Suprapubic skin (tissue), 4 donors: ENCODE results near the gene MAP7. TPM values are rescaled to one million over a fixed set of nuclear protein-coding genes. Genes with fewer than 3 reads are reported as not detected.
"Not testable (repeated sequence)": the region's sequence is repeated elsewhere in the genome, so short reads cannot be mapped to it uniquely, and the experiment has no call there.

Experiments
- DNase-seq, 2 donors: peaks; one replicate each; pipeline ENCODE4 v3.0.0-alpha.2; 2019; ENCODE audit warnings: low spot score in 2 of 2
- H3K27ac ChIP-seq: fragments of 200-600 bp; sonication (generic); one replicate; pipeline ENCODE4 v1.5.1; 2019
- H3K27me3 ChIP-seq: fragments of 200-600 bp; sonication (generic); one replicate; pipeline ENCODE4 v1.5.1; 2019
- H3K36me3 ChIP-seq: fragments of 200-600 bp; sonication (generic); one replicate; pipeline ENCODE4 v1.5.1; 2019
- H3K4me1 ChIP-seq: fragments of 200-600 bp; sonication (generic); one replicate; pipeline ENCODE4 v1.5.1; 2019
- H3K4me3 ChIP-seq: fragments of 200-600 bp; sonication (generic); one replicate; pipeline ENCODE4 v1.5.1; 2019; ENCODE audit warnings: mild to moderate bottlenecking
- H3K9me3 ChIP-seq: fragments of 200-600 bp; sonication (generic); one replicate; pipeline ENCODE4 v1.5.1; 2019
- CTCF ChIP-seq, 2 donors: fragments of 200-600 bp in 1 of 2; fragments of 450-650 bp in 1 of 2; sonication (generic) in 1 of 2; IDR thresholded peaks; one replicate each; pipeline ENCODE4 v1.5.1; 2016 to 2019; ENCODE audit warnings: antibody characterized with exemption in 2 of 2, mild to moderate bottlenecking in 1 of 2, moderate library complexity in 1 of 2
- EP300 ChIP-seq: sonication (generic); formaldehyde crosslinking; IDR thresholded peaks from one replicate; pipeline ENCODE4 v1.6.1; 2017; ENCODE audit warnings: antibody characterized with exemption
- POLR2A ChIP-seq, 2 donors: fragments of 450-650 bp; IDR thresholded peaks; one replicate each; pipeline ENCODE4 v1.6.1; 2017; ENCODE audit warnings: antibody characterized with exemption in 2 of 2, mild to moderate bottlenecking in 2 of 2, moderate library complexity in 2 of 2
- POLR2AphosphoS5 ChIP-seq, 3 donors: sonication (generic); formaldehyde crosslinking; IDR thresholded peaks; one replicate each; pipeline ENCODE4 v1.6.1; 2017; ENCODE audit warnings: antibody characterized with exemption in 3 of 3
- WGBS: methylation state at CpG from one replicate; pipeline ENCODE4 v1.1.5; 2018; 5-methylcytosine and 5-hydroxymethylcytosine counted together
- total RNA-seq, 4 donors: library from RNA; depleted of rRNA; stranded (reverse); fragments of >200 nt; gene quantifications; one replicate each; pipeline ENCODE4 v1.1.0, GENCODE V29; 2016

Gene MAP7
- total RNA-seq, 4 donors from 2014 or later = 25.9 to 41.0 (median 28.8) TPM

DNA sequence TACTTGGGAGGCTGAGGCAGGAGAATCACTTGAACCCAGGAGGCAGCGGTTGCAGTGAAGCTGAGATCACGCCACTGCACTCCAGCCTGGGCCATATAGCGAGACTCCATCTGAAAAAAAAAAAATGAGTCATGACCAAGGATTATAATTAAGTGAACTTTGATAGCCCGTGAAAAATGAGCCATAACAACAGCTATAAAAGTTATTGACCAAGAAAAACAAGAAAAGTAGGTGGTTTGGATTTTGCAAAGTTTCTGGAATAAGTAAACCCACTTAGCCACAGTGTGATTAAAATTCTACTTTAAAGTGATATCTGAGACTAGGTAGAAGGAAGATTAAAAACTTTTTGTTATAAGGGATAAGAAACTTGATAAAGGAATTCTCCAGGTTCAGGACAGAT lies 234.6 kb downstream of the MAP7 start:
- Histone ChIP-seq H3K4me1 (peaks cover 5% of the 10 kb centered on the region), H3K27me3 (no peaks in the 10 kb centered on the region), H3K27ac (no peak overlapping the region), H3K4me3 (no peak overlapping the region), H3K9me3 (no peaks in the 10 kb centered on the region), H3K36me3 (no peaks in the 10 kb centered on the region)
- 85% methylated on average over 4 of the region's 4 CpGs for WGBS
- TF ChIP-seq POLR2AphosphoS5 (IDR thresholded peaks at IDR 0.05) (no peak), POLR2A (IDR thresholded peaks at IDR 0.05) (no peak), CTCF (IDR thresholded peaks at IDR 0.05) (no peak), EP300 (no peak)
- DNase-seq = no peak

DNA sequence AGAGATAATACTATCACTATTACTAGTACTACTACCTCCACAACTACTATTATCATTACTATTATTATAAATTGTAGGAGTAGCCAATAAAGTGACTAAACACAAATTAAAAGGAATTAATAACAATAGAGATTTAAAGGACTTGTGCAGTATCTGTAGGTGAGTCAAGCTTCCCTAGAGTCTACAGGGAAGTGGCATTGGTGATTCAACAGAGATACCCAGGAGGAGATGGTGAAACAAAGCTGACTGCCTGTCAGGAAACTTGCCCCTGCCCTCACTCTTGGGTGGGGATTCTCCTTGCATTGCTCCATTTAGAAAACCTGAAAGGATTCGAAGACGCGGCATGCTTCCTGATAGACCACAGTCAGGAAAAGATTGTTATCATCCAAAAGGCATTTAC lies 237.2 kb downstream of the MAP7 start:
- no peak for DNase-seq
- WGBS = 89% methylated on average over 3 of the region's 3 CpGs
- H3K4me3 ChIP-seq = no peak overlapping the region
- H3K9me3 ChIP-seq = no peaks in the 10 kb centered on the region
- no peaks in the 10 kb centered on the region for H3K36me3 ChIP-seq
- peaks cover 5% of the 10 kb centered on the region for H3K4me1 ChIP-seq
- TF ChIP-seq POLR2AphosphoS5 (IDR thresholded peaks at IDR 0.05) = no peak
- no peak for TF ChIP-seq EP300
- no peak for TF ChIP-seq POLR2A (IDR thresholded peaks at IDR 0.05)
- no peak for TF ChIP-seq CTCF (IDR thresholded peaks at IDR 0.05)
- H3K27ac ChIP-seq = no peak overlapping the region
- H3K27me3 ChIP-seq = no peaks in the 10 kb centered on the region

DNA sequence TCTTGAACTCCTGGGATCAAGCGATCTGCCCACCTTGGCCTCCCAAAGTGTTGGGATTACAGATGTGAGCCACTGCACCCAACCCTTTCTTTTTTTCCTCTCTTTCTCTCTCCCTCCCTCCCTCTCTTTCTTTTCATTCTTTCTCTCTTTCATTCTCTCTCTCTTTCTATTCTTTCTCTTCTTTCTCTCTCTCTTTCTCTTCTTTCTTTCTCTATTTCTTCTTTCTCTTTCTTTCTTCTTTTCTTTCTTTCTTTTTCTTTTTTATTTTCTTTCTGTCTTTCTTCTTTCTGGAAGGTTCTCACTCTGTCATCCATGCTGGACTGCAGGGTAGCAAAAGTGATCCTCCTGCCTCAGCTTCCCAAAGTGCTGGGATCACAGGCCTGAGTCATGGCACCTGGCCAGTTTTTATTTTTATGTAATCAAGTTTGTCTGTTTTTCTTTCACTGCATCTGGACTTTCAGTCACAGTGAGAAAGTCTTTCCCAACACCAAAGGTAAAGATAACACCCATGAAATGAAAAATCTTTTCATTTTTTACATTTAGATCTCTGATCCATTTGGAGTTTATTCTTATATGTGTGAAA lies 240.4 kb downstream of the MAP7 start:
- Histone ChIP-seq H3K36me3 (no peaks in the 10 kb centered on the region), H3K4me3 (no peak overlapping the region), H3K4me1 (no peaks in the 10 kb centered on the region), H3K27ac (no peak overlapping the region), H3K9me3 (no peaks in the 10 kb centered on the region), H3K27me3 (no peaks in the 10 kb centered on the region)
- 84% methylated on average over 1 of the region's 1 CpG for WGBS
- no peak for TF ChIP-seq CTCF (IDR thresholded peaks at IDR 0.05)
- TF ChIP-seq POLR2A (IDR thresholded peaks at IDR 0.05) = no peak
- TF ChIP-seq POLR2AphosphoS5 (IDR thresholded peaks at IDR 0.05) = no peak
- no peak for TF ChIP-seq EP300
- no peak for DNase-seq

GRCh38 chr6:136309171-136309570 lies 241.1 kb downstream of the MAP7 start:
- Histone ChIP-seq H3K9me3 (no peaks in the 10 kb centered on the region), H3K27me3 (no peaks in the 10 kb centered on the region), H3K4me1 (peaks cover under 1% of the 10 kb centered on the region), H3K36me3 (no peaks in the 10 kb centered on the region), H3K27ac (no peak overlapping the region), H3K4me3 (no peak overlapping the region)
- WGBS = 84% methylated on average over 3 of the region's 3 CpGs
- TF ChIP-seq POLR2AphosphoS5 (IDR thresholded peaks at IDR 0.05) = no peak
- no peak for TF ChIP-seq EP300
- no peak for TF ChIP-seq POLR2A (IDR thresholded peaks at IDR 0.05)
- no peak for TF ChIP-seq CTCF (IDR thresholded peaks at IDR 0.05)
- no peak for DNase-seq

DNA sequence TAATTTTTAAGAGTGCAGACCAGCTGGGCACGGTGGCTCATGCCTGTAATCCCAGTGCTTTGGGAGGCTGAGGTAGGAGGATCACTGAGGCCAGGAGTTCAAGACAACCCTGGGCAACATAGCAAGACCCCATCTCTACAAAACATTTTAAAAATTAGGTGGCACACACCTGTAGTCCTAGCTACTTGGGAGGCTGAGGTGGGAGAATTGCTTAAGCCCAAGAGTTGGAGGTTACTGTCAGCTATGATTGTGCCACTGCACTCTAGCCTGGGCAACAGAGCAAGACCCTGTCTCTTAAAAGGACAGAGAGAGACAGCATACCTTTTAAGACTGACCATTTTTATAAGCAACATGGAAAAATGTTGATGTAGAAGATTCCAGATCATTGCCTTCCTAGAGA lies 241.8 kb downstream of the MAP7 start:
- not testable (repeated sequence) for H3K36me3 ChIP-seq, H3K4me1 ChIP-seq, H3K9me3 ChIP-seq, H3K27me3 ChIP-seq, DNase-seq, H3K4me3 ChIP-seq, H3K27ac ChIP-seq
- 95% methylated on average over 1 of the region's 1 CpG for WGBS

DNA sequence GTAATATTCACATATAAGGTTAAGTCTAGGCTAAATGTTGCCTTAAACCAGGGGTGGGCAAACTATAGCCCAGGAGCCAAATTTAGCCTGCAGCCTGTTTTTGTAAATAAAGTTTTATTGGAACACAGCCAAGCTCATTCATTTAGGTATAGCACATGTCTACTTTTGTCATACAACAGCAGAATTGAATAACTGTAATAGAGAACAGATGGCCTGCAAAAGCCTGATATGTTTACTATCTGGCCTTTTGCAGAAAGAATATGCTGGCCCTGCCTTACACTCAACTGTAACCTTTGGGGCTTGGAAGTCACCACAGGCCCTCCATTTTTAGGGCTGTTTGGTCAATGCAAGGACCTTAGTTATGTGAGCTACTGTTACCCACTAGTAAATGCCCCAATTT lies 242.9 kb downstream of the MAP7 start:
- H3K4me1 ChIP-seq = peaks cover 5% of the 10 kb centered on the region
- no peak for DNase-seq
- H3K9me3 ChIP-seq = no peaks in the 10 kb centered on the region
- no peak for TF ChIP-seq POLR2A (IDR thresholded peaks at IDR 0.05)
- no peak for TF ChIP-seq CTCF (IDR thresholded peaks at IDR 0.05)
- TF ChIP-seq POLR2AphosphoS5 (IDR thresholded peaks at IDR 0.05) = no peak
- no peak for TF ChIP-seq EP300
- H3K4me3 ChIP-seq = no peak overlapping the region
- H3K27ac ChIP-seq = no peak overlapping the region
- H3K27me3 ChIP-seq = no peaks in the 10 kb centered on the region
- H3K36me3 ChIP-seq = no peaks in the 10 kb centered on the region
